H1 (cell line): ENCODE data around the gene IDUA. TPM values are rescaled to one million over a fixed set of nuclear protein-coding genes. Genes with fewer than 3 reads are reported as not detected.

Experiments used
- NANOG ChIP-seq: IDR thresholded peaks from 2 replicates; pipeline ENCODE4 v1.6.1; 2011; ENCODE audit warnings: low read length, low read depth, mild to moderate bottlenecking, inconsistent platforms; ENCODE audit not compliant: insufficient read depth, poor library complexity, severe bottlenecking
- polyA plus RNA-seq, 7 experiments: library from polyadenylated mRNA; depleted of rRNA in 3 of 7; stranded (reverse) in 5 of 7; unstranded in 2 of 7; fragments of >200 nt in 5 of 7; fragments of 200-250 nt in 2 of 7; gene quantifications; 1 replicate in 5 of 7; 2 replicates in 1 of 7; 4 replicates in 1 of 7; pipeline versions ENCODE4 v1.2.1 to v1.2.3, GENCODE V29; 2011 to 2013; ENCODE audit warnings: missing spikeins in 2 of 7, mixed read lengths in 2 of 7
- total RNA-seq: library from RNA; stranded (reverse); fragmentation: NEBNext Ultra II Directional; extraction: Animal tissue kit (Norgen Biotek cat#: 25700); gene quantifications from 2 replicates; pipeline ENCODE4 v1.2.1, GENCODE V29; 2021
- TF ChIP-seq, protein P1 (sequence below): fragments of 300-600 bp; sonication (generic); IDR thresholded peaks from 2 replicates; pipeline ENCODE4 v1.7.1; 2012; ENCODE audit warnings: low read length, moderate library complexity, mild to moderate bottlenecking, inconsistent platforms; ENCODE audit not compliant: insufficient replicate concordance

The IDUA gene
- total and polyA plus RNA-seq, 2 of the 8 experiments (the other 6 are each of a cell fraction or from before 2014, with no cell fraction given) = 2.8 to 4.8 TPM

DNA sequence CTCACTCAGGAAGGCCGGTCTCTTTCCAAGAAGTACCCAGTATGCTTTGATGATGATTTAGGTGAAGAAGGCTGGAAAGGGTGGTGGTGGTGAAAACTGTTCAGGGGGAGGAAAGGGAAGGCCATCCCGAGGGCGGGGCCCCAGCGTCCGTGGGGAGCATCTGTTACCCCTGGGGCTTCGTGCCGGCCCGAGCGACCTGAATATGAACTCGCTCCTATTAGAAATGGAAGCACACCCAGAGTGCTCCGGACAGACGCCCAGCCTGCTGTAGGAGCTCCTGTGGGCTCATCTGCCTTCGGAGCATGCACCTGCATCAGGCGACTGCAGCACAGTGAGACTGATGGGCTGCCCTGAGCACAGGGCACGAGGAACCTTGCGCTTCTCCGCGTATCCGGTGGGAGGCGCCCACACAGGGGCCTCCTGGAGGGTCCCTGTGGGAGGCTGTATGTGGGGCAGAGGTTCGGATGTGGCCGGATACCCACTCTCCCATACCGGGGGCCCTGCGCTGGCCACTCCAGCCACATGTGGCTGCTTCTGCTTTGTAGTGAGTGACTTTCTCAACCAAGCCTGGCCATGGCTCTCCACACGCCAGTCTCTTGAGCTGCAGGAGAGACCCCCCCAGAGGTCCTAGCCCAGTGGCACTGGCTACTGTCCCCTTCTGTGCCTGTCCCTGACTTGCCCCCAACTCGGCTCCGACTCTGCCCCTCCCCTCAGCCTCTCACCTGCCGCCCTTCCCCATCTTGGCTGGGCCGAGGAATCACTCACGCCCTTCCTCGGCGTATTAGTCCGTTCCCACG lies 61.3 kb downstream of the IDUA start (continued):
- TF ChIP-seq, protein P1, sequence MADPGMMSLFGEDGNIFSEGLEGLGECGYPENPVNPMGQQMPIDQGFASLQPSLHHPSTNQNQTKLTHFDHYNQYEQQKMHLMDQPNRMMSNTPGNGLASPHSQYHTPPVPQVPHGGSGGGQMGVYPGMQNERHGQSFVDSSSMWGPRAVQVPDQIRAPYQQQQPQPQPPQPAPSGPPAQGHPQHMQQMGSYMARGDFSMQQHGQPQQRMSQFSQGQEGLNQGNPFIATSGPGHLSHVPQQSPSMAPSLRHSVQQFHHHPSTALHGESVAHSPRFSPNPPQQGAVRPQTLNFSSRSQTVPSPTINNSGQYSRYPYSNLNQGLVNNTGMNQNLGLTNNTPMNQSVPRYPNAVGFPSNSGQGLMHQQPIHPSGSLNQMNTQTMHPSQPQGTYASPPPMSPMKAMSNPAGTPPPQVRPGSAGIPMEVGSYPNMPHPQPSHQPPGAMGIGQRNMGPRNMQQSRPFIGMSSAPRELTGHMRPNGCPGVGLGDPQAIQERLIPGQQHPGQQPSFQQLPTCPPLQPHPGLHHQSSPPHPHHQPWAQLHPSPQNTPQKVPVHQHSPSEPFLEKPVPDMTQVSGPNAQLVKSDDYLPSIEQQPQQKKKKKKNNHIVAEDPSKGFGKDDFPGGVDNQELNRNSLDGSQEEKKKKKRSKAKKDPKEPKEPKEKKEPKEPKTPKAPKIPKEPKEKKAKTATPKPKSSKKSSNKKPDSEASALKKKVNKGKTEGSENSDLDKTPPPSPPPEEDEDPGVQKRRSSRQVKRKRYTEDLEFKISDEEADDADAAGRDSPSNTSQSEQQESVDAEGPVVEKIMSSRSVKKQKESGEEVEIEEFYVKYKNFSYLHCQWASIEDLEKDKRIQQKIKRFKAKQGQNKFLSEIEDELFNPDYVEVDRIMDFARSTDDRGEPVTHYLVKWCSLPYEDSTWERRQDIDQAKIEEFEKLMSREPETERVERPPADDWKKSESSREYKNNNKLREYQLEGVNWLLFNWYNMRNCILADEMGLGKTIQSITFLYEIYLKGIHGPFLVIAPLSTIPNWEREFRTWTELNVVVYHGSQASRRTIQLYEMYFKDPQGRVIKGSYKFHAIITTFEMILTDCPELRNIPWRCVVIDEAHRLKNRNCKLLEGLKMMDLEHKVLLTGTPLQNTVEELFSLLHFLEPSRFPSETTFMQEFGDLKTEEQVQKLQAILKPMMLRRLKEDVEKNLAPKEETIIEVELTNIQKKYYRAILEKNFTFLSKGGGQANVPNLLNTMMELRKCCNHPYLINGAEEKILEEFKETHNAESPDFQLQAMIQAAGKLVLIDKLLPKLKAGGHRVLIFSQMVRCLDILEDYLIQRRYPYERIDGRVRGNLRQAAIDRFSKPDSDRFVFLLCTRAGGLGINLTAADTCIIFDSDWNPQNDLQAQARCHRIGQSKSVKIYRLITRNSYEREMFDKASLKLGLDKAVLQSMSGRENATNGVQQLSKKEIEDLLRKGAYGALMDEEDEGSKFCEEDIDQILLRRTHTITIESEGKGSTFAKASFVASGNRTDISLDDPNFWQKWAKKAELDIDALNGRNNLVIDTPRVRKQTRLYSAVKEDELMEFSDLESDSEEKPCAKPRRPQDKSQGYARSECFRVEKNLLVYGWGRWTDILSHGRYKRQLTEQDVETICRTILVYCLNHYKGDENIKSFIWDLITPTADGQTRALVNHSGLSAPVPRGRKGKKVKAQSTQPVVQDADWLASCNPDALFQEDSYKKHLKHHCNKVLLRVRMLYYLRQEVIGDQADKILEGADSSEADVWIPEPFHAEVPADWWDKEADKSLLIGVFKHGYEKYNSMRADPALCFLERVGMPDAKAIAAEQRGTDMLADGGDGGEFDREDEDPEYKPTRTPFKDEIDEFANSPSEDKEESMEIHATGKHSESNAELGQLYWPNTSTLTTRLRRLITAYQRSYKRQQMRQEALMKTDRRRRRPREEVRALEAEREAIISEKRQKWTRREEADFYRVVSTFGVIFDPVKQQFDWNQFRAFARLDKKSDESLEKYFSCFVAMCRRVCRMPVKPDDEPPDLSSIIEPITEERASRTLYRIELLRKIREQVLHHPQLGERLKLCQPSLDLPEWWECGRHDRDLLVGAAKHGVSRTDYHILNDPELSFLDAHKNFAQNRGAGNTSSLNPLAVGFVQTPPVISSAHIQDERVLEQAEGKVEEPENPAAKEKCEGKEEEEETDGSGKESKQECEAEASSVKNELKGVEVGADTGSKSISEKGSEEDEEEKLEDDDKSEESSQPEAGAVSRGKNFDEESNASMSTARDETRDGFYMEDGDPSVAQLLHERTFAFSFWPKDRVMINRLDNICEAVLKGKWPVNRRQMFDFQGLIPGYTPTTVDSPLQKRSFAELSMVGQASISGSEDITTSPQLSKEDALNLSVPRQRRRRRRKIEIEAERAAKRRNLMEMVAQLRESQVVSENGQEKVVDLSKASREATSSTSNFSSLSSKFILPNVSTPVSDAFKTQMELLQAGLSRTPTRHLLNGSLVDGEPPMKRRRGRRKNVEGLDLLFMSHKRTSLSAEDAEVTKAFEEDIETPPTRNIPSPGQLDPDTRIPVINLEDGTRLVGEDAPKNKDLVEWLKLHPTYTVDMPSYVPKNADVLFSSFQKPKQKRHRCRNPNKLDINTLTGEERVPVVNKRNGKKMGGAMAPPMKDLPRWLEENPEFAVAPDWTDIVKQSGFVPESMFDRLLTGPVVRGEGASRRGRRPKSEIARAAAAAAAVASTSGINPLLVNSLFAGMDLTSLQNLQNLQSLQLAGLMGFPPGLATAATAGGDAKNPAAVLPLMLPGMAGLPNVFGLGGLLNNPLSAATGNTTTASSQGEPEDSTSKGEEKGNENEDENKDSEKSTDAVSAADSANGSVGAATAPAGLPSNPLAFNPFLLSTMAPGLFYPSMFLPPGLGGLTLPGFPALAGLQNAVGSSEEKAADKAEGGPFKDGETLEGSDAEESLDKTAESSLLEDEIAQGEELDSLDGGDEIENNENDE = no peak
- no peak for TF ChIP-seq NANOG
